ENCODE results near the gene PLA2G12A. TPM values are rescaled to one million over a fixed set of nuclear protein-coding genes. Genes with fewer than 3 reads are reported as not detected.

The PLA2G12A gene
- total and polyA plus RNA-seq, 2 of the 8 experiments (the other 6 are each of a cell fraction or from before 2014, with no cell fraction given): 26.6 to 47.2 TPM

- TF ChIP-seq, protein P1, sequence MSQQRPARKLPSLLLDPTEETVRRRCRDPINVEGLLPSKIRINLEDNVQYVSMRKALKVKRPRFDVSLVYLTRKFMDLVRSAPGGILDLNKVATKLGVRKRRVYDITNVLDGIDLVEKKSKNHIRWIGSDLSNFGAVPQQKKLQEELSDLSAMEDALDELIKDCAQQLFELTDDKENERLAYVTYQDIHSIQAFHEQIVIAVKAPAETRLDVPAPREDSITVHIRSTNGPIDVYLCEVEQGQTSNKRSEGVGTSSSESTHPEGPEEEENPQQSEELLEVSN (IDR thresholded peaks at IDR 0.05): no peak
- TF ChIP-seq JUND (IDR thresholded peaks at IDR 0.05; ENCODE audit: low read length): no peak
- TF ChIP-seq CEBPB (IDR thresholded peaks at IDR 0.05; ENCODE audit: low read depth, low read length): no peak
These were observed 7.5 kb downstream of the PLA2G12A start (continued) for GRCh38 chr4:109722357-109722756.
